Heart left ventricle (tissue), 16 donors: Measurements from ENCODE around the gene NLGN3. TPM values are rescaled to one million over a fixed set of nuclear protein-coding genes. Genes with fewer than 3 reads are reported as not detected.
A peak's percentile ranks its signal among the peaks of the same experiment; 100 is the strongest.

Experiments
- ATAC-seq, 4 donors: fragments of 200-7000 bp; cut with Tn5 transposase; one replicate each; pipeline ENCODE4 v1.9.1; 2020 to 2022; ENCODE audit warnings: moderate library complexity in 4 of 4, mild to moderate bottlenecking in 3 of 4, moderate number of reproducible peaks in 1 of 4
- DNase-seq, 5 donors: peaks; one replicate each; pipeline ENCODE4 v3.0.0-alpha.2; 2020
- H3K27ac ChIP-seq, 12 donors: fragments of 200-600 bp; sonication (generic) in 4 of 12; one replicate each; pipeline versions ENCODE4 v1.5.0 to v1.8.0; 2016 to 2022; ENCODE audit warnings: mild to moderate bottlenecking in 2 of 12
- H3K27me3 ChIP-seq, 9 donors: fragments of 200-600 bp; sonication (generic) in 2 of 9; one replicate each; pipeline versions ENCODE4 v1.5.1 to v1.8.0; 2016 to 2022; ENCODE audit warnings: mild to moderate bottlenecking in 3 of 9
- H3K36me3 ChIP-seq, 9 donors: fragments of 200-600 bp; sonication (generic) in 2 of 9; one replicate each; pipeline versions ENCODE4 v1.5.0 to v1.8.0; 2018 to 2022; ENCODE audit warnings: mild to moderate bottlenecking in 2 of 9
- H3K4me1 ChIP-seq, 12 donors: fragments of 200-600 bp; sonication (generic) in 4 of 12; one replicate each; pipeline versions ENCODE4 v1.5.0 to v1.8.0; 2016 to 2022; ENCODE audit warnings: mild to moderate bottlenecking in 3 of 12
- H3K4me3 ChIP-seq, 12 donors: fragments of 200-600 bp; sonication (generic) in 4 of 12; one replicate each; pipeline versions ENCODE4 v1.5.0 to v1.8.0; 2017 to 2022; ENCODE audit warnings: mild to moderate bottlenecking in 9 of 12, moderate library complexity in 4 of 12
- H3K9me3 ChIP-seq, 12 donors: fragments of 200-600 bp; sonication (generic) in 4 of 12; one replicate each; pipeline versions ENCODE4 v1.5.0 to v1.8.0; 2016 to 2022; ENCODE audit warnings: mild to moderate bottlenecking in 1 of 12
- POLR2A ChIP-seq, 2 donors: fragments of 450-650 bp; IDR thresholded peaks; one replicate each; pipeline ENCODE4 v1.6.1; 2017; ENCODE audit warnings: antibody characterized with exemption in 2 of 2, mild to moderate bottlenecking in 2 of 2, moderate library complexity in 2 of 2
- WGBS, 4 donors: extraction: QIAGEN DNeasy Blood & Tissue Kit in 2 of 4; methylation state at CpG; one replicate each; pipeline versions ENCODE4 v1.1.5 to v1.1.7; 2013 to 2018; 5-methylcytosine and 5-hydroxymethylcytosine counted together
- intact Hi-C, 10 donors: fragments of 100-400 bp; cut with DNase I; formaldehyde crosslinking; loops; one replicate each; pipeline versions ENCODE4 v1.11.1 to v1.14.2; 2022
- polyA plus RNA-seq, 2 donors: library from polyadenylated mRNA; stranded (reverse); fragments of 200-250 nt; gene quantifications; one replicate each; pipeline ENCODE4 v1.2.3, GENCODE V29; 2013
- total RNA-seq, 9 donors: library from RNA; depleted of rRNA in 2 of 9; stranded (reverse); fragments of >200 nt in 2 of 9; fragmentation: NEBNext Ultra II Directional in 3 of 9; extraction: Animal tissue kit (Norgen Biotek cat#: 25700) in 3 of 9; gene quantifications; one replicate each; pipeline versions ENCODE4 v1.1.0 to v1.2.4, GENCODE V29; 2016 to 2023
- TF ChIP-seq, protein P1 (sequence below), 12 donors: fragments of 200-600 bp; sonication (generic) in 4 of 12; IDR thresholded peaks; one replicate each; pipeline versions ENCODE4 v1.5.0 to v1.8.0; 2018 to 2022; ENCODE audit warnings: antibody characterized with exemption in 12 of 12, mild to moderate bottlenecking in 5 of 12
- donor health status: ischemic (EF 13 %, LVEDD 7.1; RV severe dilation, severe dysfunction).
- donor health status: healthy with polysubstance abuse.
- donor health status: DM: no; HTN: yes; CAD: no.
- donor health status: DM: no; HTN: no; CAD: no.
- donor health status: ischemic (EF 25% LVEDD 6.9; RV normal size, moderate dysfunction).
- donor health status: ischemic (EF 25% LVEDD 5.7; RV mildly dilated, moderate dysfunction).
- donor health status: healthy.
- donor health status: DM: yes; HTN: yes; CAD: no.
- donor health status: ischemic (EF 35%, LVEDD 5.7; RV mildly dilated, moderate dysfunction).
- donor health status: nonischemic (EF 11% LVEDD 7.7; RV severe dilation, severe dysfunction).
- donor health status: DM: yes; HTN: yes; CAD: no.
- donor health status: PGD.
- donor health status: ischemic (EF 29% LVEDD 5.4; RV normal size, mild dysfunction).
- donor health status: nonischemic (EF 23%, LVEDD 6.1; RV moderate dilation, normal function).

NLGN3 gene
- total and polyA plus RNA-seq, 11 donors, result 0.14 to 1.3 (median 0.49) TPM

DNA sequence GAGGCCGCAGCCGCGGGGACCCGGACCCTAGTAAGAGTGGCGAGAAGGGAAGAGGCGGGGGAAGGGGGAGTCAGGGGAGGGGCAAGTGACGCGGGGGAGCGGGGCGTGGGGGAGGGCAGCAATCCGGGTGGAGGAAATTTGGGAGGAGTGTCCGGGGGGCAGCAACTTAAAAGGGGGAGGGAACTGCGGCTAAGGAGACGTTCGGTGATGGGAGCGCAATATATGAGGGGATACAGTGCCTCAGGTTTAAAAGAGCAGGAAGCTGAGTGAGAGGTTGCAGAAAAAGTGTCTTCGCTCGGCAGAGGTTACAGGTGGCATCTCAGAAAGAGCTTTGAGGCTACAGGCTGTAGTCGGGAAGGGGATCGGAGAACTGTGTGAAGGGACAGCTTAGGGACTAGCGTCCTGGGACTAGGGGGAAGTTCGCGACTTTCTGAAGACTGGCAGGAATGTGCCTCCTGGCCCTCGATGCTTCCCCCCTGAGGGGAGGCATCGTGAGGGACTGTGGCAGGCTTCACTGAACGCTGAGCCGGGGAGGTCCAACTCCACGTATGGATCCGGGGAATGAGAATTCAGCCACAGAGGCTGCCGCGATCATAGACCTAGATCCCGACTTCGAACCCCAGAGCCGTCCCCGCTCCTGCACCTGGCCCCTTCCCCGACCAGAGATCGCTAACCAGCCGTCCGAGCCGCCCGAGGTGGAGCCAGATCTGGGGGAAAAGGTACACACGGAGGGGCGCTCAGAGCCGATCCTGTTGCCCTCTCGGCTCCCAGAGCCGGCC is 48.5 kb upstream of the NLGN3 start:
- intact Hi-C loops, result loop anchor here in 5 of 10 donors (2.0 to 5.0 kb wide), 4 partner anchors 27 to 86 kb away; partner anchors contain the start of gene SNX12 (in 1 of the 5)
- DNase-seq, result peak in 1 of 5 donors; percentile 77
- TF ChIP-seq, protein P1, sequence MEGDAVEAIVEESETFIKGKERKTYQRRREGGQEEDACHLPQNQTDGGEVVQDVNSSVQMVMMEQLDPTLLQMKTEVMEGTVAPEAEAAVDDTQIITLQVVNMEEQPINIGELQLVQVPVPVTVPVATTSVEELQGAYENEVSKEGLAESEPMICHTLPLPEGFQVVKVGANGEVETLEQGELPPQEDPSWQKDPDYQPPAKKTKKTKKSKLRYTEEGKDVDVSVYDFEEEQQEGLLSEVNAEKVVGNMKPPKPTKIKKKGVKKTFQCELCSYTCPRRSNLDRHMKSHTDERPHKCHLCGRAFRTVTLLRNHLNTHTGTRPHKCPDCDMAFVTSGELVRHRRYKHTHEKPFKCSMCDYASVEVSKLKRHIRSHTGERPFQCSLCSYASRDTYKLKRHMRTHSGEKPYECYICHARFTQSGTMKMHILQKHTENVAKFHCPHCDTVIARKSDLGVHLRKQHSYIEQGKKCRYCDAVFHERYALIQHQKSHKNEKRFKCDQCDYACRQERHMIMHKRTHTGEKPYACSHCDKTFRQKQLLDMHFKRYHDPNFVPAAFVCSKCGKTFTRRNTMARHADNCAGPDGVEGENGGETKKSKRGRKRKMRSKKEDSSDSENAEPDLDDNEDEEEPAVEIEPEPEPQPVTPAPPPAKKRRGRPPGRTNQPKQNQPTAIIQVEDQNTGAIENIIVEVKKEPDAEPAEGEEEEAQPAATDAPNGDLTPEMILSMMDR (IDR thresholded peaks at IDR 0.05), result no peak
- peak in 1 of 2 donors; percentile 44 for TF ChIP-seq POLR2A (IDR thresholded peaks at IDR 0.05)
- ATAC-seq, result peak; percentile 78 to 88 (median 82)
- H3K9me3 ChIP-seq, result no peaks in the 10 kb centered on the region
- peak overlapping the region; percentile 19 to 80 (median 60) for H3K27ac ChIP-seq
- peaks cover 0 to 6% (median 0%) of the 10 kb centered on the region in 9 donors for H3K27me3 ChIP-seq
- peaks cover 0 to 19% (median 5%) of the 10 kb centered on the region in 12 donors for H3K4me1 ChIP-seq
- no peaks in the 10 kb centered on the region for H3K36me3 ChIP-seq
- WGBS, 4 donors, result 1 to 33% (median 11%) methylated on average over 38 to 46 of the region's 46 CpGs
- H3K4me3 ChIP-seq, result peak overlapping the region; percentile 33 to 86 (median 62)

DNA sequence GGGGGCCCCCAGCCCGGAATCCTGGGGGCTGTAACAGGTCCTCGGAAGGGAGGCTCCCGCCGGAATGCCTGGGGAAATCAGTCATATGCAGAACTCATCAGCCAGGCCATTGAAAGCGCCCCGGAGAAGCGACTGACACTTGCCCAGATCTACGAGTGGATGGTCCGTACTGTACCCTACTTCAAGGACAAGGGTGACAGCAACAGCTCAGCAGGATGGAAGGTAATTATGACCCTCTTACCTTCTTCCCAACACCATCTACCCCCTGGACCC is 47.9 kb upstream of the NLGN3 start:
- intact Hi-C loops, result loop anchor here in 5 of 10 donors (2.0 to 5.0 kb wide), 4 partner anchors 28 to 86 kb away; partner anchors contain the start of gene SNX12 (in 1 of the 5)
- WGBS, 4 donors, result 1 to 37% (median 7%) methylated on average over 9 of the region's 9 CpGs
- TF ChIP-seq, protein P1 (IDR thresholded peaks at IDR 0.05), result no peak
- no peak for TF ChIP-seq POLR2A (IDR thresholded peaks at IDR 0.05)
- Histone ChIP-seq H3K27me3 (peaks cover 0 to 6% (median 0%) of the 10 kb centered on the region in 9 donors), H3K27ac (peak overlapping the region in 6 of 12 donors; percentile 20 to 79 (median 70)), H3K36me3 (no peaks in the 10 kb centered on the region), H3K4me3 (peak overlapping the region; percentile 33 to 86 (median 62)), H3K9me3 (no peaks in the 10 kb centered on the region), H3K4me1 (peaks cover 0 to 19% (median 5%) of the 10 kb centered on the region in 12 donors)
- DNase-seq (peak in 1 of 5 donors; percentile 49), ATAC-seq (no peak)

DNA sequence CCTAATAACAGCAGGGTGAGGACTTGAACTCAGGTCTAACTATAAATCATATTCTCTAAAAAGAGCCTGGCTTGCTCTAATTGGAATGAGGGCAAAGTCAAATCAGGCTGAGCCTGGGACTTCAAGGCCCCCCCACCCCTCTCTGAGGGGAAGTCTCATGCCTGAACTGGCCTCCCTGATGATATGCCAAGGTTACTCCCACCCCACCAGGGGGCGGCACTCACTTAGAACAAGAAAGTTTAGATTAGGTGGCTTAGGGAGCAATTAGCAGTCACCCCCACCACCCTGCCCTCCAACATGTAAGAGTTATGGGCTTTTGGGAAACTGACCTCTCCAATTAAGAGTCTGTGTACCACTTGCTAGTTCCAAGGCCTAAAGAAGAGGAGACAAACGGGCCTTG is 46.3 kb upstream of the NLGN3 start:
- Histone ChIP-seq H3K36me3 (no peaks in the 10 kb centered on the region), H3K4me1 (peaks cover 0 to 19% (median 5%) of the 10 kb centered on the region in 12 donors), H3K27ac (no peak overlapping the region), H3K9me3 (no peaks in the 10 kb centered on the region), H3K27me3 (peaks cover 0 to 6% (median 0%) of the 10 kb centered on the region in 9 donors), H3K4me3 (no peak overlapping the region)
- 27 to 34% (median 30%) methylated on average over 2 of the region's 2 CpGs for WGBS, 4 donors
- TF ChIP-seq, protein P1 (IDR thresholded peaks at IDR 0.05), result peak; percentile 23 to 62 (median 44)
- TF ChIP-seq POLR2A (IDR thresholded peaks at IDR 0.05), result no peak
- DNase-seq (peak; percentile 51 to 58 (median 54)), ATAC-seq (peak in 1 of 4 donors; percentile 33)
- intact Hi-C loops, result loop anchor here in 6 of 10 donors (1.0 to 5.0 kb wide), 4 partner anchors 31 to 84 kb away; no protein-coding TSS in a partner anchor

DNA sequence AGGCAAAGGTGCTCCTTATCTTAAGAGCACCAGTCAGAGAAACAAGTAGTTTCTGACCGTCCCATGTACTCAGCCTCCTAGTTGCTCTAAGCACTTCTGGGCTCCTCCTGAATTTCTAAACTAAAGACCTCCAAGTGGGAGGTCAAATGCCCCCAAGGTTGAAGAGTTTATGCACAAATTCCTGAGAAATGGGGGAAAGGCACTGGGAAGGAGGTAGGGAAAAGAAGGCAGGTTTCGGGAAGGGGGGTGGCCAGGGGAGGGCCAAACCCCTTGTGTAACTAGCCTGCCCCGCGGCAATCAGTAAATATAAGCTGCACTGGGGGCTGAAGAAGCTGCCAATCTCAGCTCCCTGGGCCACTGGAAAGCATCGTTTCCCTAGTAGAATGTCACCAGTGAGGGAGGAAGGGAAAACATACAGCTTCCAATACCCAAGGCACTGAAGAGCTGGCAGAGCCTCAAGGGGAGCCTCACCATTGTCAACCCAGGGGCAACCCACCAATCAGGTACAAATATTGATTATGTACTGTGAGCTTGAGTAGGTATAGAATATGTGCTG is 45.6 kb upstream of the NLGN3 start:
- WGBS, 4 donors, result 67 to 72% (median 68%) methylated on average over 5 of the region's 5 CpGs
- no peak for TF ChIP-seq POLR2A (IDR thresholded peaks at IDR 0.05)
- TF ChIP-seq, protein P1 (IDR thresholded peaks at IDR 0.05), result no peak
- intact Hi-C loops, result loop anchor here in 6 of 10 donors (1.0 to 5.0 kb wide), 4 partner anchors 30 to 83 kb away; no protein-coding TSS in a partner anchor
- Histone ChIP-seq H3K27ac (no peak overlapping the region), H3K27me3 (peaks cover 0 to 6% (median 0%) of the 10 kb centered on the region in 9 donors), H3K4me3 (no peak overlapping the region), H3K4me1 (peaks cover 0 to 26% (median 6%) of the 10 kb centered on the region in 12 donors), H3K9me3 (no peaks in the 10 kb centered on the region), H3K36me3 (no peaks in the 10 kb centered on the region)
- ATAC-seq (no peak), DNase-seq (no peak)
